Measurements from ENCODE around the gene CCDC71L. TPM values are rescaled to one million over a fixed set of nuclear protein-coding genes. Genes with fewer than 3 reads are reported as not detected.

CCDC71L gene
- 181 and 217 TPM in 2 replicates for total RNA-seq

DNA sequence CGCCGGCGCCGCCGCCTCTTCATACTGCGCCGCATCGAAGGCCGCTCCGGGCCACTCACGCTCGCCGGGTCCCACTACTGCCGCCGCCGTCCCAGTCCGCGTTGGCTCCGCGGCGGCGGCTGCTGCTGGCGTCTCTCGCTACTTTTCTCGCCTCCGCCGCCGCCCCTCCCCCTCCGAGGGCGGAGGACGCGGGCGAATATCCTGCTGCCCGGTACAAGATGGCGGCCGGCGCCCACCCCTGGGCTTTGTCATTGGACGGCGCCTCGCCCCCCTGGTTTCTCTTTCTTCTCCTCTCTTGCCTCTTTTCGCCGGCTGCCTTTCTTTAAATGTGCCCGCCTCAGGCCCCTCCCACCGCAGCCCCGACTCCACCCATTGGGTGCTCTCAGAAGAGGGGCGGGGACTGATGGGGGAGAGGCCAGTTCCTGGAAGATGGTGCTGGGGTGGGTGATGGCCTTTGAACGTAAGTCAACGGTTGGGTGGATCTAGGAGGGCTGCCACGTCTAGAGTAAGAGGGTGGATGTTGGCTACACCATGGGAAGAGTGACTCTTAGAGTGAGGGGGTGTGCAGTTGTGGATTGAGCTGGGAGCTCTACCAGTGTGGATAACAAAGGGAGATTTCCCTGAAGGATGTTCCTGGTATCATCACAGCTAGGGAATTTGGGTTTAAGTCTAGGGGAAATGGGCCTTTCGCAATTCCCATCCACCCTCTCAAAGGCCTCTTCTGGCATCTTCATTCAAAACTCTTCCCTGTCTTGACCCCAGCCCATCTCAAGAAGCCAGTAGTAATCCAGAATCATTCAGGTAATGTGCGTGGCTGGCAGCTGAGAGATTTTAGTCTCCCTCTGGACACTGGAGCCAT is at the start of gene CCDC71L:
Gene CCDC71L, minus strand, starts transcription at position 297 of the 859 bp plus-strand sequence. Its CDS starts 262 bp downstream, at position 35.

Other genes starting within 250 kb of the CCDC71L start
- under 0.01 TPM in 1 of 2 replicates, not detected in the other for gene PIK3CG, start 204.1 kb upstream of the CCDC71L start, total RNA-seq